Skin of body (tissue), 2 donors: ENCODE data around the gene UMPS. TPM values are rescaled to one million over a fixed set of nuclear protein-coding genes. Genes with fewer than 3 reads are reported as not detected.

ENCODE experiments used
- DNase-seq: peaks from one replicate; lab custom pipeline; 2025; lab: John Stamatoyannopoulos, UW
- total RNA-seq: library from RNA; depleted of rRNA; stranded (reverse); fragments of >200 nt; gene quantifications from one replicate; pipeline ENCODE4 v1.2.3, GENCODE V29; 2014

The UMPS gene
- total RNA-seq: 25.7 TPM

- peak; percentile 72 for DNase-seq
These were observed at the start of gene UMPS for GRCh38 chr3:124730129-124730940. TSS of gene UMPS (plus strand) at chr3:124730452. CDS start at chr3:124730472, 20 bp downstream.

DNA sequence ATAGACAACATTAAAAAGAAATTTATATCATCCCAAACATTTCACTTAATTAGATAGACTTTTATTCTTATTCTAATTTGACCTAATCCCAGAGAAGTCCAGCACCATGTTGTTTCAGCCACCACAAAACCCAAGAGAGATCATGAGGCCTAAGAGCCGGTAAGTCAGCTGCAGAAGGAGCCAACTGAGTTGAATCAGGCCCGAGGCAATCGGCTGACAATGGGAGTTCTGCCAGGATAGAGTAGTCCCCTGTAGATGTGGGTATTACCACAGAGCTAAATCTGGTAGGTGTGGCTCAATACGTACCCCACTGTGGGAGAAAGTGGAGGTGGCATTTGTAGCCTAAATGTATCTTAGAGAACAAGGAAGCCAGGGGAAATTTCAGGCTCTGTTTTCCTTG, 49.7 kb upstream of the UMPS start:
- DNase-seq: no peak

- no peak for DNase-seq
These were observed 48.0 kb upstream of the UMPS start for GRCh38 chr3:124682263-124682662.

- DNase-seq: no peak
These were observed 45.8 kb upstream of the UMPS start for GRCh38 chr3:124684459-124684858.

- no peak for DNase-seq
These were observed 45.2 kb upstream of the UMPS start for GRCh38 chr3:124685067-124685466.

DNA sequence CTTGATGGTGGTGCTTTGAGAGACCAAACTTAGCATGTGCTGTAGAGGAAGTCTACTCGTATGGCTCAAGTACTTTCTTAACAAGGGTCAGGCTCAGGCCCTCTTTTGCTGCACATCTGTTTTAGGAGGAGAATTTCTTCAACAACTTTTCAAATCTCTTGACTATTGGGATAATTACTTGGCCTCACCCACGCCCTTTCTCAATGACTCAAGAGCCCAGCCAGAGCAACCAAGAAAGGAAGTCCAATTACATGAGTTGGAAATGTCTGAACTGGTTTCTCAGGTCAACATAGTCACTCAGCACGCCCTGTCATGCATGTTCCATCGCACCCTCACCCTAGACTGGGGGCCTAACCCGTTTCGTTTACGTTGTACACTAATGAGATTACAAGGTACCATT, 44.8 kb upstream of the UMPS start:
- no peak for DNase-seq

- no peak for DNase-seq
These were observed 44.1 kb upstream of the UMPS start for GRCh38 chr3:124686028-124686670.

DNA sequence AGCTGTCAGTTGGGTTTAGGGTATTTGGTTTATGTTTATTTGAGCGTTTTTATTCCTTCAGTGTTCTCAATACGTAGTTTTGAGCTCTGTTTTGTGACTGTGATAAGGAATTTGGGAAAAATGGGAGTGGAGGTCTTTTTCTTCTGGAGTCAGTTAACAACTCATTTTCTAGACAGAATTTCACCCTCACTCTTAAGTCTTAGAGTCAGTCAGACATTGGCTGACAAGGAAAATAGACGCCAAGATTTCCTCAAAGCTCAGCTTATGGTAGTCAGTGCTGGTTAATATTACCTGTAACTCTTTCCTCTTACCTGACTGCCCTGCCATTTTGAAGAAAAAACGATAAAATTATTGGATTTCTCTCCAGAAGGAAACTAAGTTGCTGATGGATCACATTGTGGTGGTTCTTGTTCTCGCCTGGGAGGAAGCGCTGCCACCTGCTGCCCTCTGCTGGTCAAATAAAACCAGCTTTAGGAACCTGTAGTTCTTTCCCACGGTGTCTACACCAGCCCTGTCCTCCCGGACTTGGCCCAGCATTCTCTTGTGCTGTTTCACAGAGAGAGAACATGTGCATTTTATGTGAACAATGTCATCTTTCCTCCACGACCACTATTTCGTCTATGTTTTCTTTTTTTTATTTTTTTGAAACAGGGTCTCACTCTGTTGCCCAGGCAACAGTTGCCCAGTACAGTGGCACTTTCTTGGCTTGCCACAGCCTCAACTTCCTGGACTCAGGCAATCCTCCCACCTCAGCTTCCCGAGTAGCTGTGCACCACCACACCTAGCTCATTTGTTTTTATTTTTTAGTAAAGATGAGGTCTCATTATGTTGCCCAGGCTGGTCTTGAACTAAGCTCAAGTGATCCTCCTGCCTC, 41.4 kb upstream of the UMPS start:
- DNase-seq: peak; percentile 41

- no peak for DNase-seq
These were observed 38.7 kb upstream of the UMPS start for GRCh38 chr3:124691599-124691998.

DNA sequence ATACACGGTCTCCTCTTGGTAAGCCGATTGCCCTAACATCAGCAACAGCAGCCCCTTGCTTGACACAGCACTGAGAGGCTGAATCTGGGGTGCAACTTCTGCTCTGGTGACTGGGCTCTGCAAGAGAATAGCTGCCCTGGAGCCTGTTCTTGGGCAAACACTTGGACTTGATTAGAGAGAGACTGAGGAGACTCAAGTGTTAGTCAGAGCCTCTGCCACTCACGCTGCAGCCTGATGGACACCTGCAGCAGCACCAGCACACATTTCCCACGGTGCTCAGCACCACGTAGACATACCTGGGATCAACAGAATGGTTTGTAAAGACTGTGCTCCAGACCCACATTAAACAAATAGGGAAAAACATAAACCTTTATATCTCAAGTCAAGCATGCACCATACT, 35.8 kb upstream of the UMPS start:
- no peak for DNase-seq

DNA sequence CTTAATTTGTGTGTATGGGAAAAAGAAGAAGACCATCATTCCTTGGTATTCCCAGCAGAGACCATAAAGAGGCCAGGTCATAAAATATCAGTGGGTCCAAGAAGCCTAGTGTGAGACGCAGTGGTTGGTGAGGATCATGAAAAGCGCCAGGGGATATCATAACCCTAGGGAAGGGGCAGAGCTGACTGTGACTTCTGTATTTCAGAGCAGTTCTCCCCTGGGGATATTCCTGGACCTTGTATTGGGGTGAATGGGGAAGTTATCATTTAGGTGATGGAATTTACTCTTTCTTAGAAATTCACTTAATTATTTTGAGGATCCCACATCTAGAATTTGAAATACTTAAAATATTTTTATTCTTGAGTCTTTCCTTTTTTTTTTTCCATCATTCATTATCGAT, 34.9 kb upstream of the UMPS start:
- DNase-seq: no peak

GRCh38 chr3:124696006-124696405, 34.2 kb upstream of the UMPS start:
- no peak for DNase-seq

DNA sequence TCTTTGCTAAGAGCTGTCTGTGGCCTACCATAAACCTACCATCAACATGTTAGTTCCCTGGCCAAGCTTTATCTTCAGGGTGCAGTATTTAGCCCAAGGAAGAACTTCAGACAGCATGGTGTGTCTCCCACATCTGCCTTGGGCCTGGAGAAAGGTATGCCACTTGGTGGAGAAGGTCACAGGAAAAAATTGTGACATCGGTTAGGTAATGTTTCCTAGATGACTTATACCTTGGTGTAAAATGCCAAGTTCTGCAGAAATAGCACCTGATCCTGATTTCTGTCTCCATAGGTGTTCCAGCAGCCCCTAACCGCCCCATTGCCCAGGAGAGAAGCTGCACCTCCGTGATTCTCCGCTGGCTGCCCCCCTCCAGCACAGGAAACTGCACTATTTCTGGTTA, 33.0 kb upstream of the UMPS start:
- DNase-seq: no peak

DNA sequence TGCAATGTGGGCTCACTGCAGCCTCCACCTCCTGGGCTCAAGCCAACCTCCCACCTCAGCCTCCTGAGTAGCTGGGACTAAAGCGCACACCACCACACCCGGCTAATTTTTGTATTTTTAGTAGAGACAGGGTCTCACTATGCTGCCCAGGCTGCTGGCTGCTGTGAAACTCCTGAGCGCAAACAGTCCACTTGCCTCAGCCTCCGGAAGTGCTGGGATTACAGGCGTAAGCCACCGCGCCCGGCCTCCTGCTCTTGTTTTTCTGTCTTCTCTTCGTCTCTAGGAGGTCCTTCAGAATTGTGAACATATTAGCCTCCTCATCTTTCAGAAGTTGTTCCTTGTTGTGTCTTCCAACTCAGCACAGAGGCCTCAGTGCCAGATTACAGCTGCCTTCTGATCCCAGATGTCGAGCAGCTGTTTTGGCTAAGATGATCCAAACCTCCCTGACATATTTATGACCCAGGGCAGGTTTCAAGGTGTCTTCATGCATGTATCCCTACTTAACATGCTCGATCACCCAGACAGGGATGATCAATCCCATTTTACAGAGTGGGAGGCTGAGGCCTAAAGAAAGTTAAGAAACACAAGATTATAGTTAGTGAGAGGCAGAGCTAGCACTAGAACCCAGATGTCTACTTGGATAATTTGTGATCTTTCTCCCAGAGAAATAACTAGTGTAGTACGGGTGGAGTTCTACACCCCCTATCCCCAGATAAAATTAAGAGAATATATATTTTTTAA, 32.1 kb upstream of the UMPS start:
- no peak for DNase-seq

- no peak for DNase-seq
These were observed 31.2 kb upstream of the UMPS start for GRCh38 chr3:124699051-124699450.

DNA sequence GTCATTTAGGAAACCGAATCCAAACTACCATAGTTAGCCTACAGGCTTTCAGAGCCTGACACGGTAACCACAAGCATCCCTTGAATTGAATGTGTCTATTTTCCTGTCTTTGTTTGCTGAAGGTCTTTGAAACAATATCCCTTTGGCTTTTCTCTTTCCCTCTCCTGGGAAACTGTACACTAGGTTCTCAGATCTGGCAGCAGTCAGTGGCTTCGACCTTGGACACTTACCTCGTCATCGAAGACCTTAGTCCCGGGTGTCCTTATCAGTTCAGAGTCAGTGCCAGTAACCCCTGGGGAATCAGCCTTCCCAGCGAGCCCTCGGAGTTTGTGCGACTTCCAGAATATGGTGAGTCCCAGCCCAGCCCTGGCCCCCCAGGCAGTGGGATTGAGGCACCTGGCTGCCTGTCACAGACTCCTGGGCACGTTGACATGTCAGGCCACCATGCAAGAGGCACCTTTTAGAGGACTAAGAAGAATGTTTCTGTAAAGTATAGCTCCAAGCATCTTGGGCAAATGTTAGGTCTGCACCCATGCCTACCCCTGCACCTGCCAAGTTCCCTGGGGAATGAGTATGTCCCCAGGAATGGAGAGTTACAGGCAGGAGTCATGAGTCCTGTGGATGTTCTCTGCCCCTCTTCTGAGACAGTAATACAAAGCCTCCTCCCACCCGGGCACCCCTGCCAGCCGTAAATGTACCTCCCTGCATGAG, 30.4 kb upstream of the UMPS start:
- DNase-seq: no peak

GRCh38 chr3:124700880-124701684, 29.2 kb upstream of the UMPS start:
- DNase-seq: no peak

DNA sequence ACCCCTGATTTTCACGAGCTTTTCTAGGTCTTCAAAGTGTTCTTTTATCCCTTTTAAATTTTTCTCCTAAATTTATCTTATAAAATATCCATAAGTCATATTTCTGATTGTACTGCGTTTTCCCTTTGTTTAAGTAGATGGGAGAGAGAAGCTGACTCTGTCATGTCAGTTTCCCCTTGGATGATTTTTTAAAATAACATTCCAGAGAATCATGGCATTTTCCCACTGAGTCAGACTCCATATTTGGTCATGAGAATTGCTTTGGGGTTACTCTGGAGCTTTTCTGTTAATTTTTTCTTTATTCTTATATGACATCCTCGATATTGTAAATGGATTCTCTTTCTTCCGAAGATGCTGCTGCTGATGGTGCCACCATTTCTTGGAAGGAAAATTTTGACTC, 28.6 kb upstream of the UMPS start:
- DNase-seq: no peak

DNA sequence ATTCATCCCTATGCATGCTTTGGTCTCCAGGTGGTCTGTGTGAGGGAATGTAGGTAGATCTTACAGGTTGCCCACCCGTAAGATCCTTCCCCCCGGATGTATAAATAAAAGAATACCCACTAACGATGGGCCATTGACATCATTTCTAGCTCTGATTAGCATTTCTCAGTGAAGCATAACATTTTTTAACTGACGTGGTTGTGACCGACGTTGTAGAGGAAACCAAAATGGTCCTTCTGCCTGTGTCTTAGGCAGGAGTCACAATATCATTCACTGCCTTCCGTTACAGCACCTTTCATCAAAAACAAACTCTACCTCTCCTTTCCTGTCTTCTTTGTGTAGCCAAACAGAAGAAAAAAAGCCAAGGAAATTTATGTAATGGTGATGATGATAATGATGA, 27.3 kb upstream of the UMPS start:
- no peak for DNase-seq

- DNase-seq: no peak
These were observed 24.7 kb upstream of the UMPS start for GRCh38 chr3:124705552-124705951.
